ENCODE results near the gene VEGFC. TPM values are rescaled to one million over a fixed set of nuclear protein-coding genes. Genes with fewer than 3 reads are reported as not detected.

Gene VEGFC
- total and polyA plus RNA-seq, 10 of the 15 experiments (the other 5 are each of a cell fraction or from before 2014, with no cell fraction given) = 0.03 to 0.04 TPM; not detected in 8

DNA sequence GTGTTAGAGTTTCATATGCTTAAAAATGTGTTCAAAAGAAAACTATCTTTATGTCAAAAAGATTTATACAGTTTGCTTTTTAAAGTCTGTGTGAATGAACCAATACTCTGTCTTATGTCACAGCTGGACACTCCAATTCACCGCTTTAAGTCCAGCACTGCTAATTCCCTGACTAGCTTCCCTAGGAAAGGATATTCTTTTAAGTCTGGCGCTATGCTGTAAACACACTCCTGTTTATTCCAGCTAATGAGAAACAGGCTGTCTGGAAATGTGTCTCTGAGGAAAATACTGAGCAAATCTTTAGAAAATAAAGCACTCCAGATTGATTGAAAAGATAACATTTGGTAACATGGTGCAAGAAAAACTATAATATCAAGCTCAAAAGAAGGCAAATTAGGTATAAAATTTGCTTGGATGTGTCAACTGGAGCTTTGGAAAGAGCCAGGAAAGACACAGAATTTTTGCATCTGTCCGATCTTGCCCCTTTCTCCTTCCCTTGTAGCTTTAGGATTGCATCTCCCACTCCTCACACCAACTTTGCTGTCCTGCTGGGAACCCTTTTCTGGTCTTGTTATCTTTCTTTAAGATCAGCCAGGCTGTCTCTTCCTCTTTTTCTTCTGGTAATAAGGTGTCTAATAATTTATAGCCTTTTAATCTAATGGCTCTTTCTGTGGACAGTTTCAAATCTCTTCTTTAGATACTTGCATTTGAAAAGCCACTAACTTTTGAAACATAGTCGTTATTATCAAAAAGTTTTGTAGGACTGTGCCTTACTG is 40.9 kb upstream of the VEGFC start (continued):
- no peak for TF ChIP-seq JUND (IDR thresholded peaks at IDR 0.05; ENCODE audit: low read depth, low read length)
- no peak for TF ChIP-seq FOS (IDR thresholded peaks at IDR 0.05; ENCODE audit: borderline replicate concordance, extremely low read depth, insufficient read length)
- no peak for TF ChIP-seq BRCA1 (IDR thresholded peaks at IDR 0.05; ENCODE audit: low read depth, low read length)

DNA sequence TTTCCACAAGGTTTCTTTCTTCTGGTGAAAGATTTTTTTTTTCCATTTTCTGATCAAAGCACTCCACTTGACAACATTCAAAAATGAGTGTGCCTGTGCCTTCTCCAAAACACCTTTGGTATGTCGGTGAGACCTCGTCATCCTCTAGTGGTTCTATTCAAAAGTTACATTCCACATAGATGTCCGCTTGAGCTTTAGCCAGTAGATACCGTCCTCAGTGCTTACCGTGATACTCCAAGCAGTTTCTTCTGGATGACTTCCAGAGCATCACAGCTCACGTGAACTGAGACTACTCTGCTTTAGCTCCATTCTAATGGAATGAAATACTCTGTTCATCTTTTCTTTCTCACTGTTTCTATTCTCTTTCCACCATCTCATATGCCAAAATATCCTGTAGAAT is 38.2 kb upstream of the VEGFC start:
- H3K9me3 ChIP-seq (replicated peaks; ENCODE audit: control insufficient read depth, insufficient read depth, low read length) = no peaks in the 10 kb centered on the region
- no peak for TF ChIP-seq BCL3 (IDR thresholded peaks at IDR 0.05; ENCODE audit: borderline replicate concordance, insufficient read depth, low read depth, low read length, poor library complexity, severe bottlenecking)
- no peak for TF ChIP-seq ATF7 (IDR thresholded peaks at IDR 0.05; ENCODE audit: low read depth)
- TF ChIP-seq, protein P1, sequence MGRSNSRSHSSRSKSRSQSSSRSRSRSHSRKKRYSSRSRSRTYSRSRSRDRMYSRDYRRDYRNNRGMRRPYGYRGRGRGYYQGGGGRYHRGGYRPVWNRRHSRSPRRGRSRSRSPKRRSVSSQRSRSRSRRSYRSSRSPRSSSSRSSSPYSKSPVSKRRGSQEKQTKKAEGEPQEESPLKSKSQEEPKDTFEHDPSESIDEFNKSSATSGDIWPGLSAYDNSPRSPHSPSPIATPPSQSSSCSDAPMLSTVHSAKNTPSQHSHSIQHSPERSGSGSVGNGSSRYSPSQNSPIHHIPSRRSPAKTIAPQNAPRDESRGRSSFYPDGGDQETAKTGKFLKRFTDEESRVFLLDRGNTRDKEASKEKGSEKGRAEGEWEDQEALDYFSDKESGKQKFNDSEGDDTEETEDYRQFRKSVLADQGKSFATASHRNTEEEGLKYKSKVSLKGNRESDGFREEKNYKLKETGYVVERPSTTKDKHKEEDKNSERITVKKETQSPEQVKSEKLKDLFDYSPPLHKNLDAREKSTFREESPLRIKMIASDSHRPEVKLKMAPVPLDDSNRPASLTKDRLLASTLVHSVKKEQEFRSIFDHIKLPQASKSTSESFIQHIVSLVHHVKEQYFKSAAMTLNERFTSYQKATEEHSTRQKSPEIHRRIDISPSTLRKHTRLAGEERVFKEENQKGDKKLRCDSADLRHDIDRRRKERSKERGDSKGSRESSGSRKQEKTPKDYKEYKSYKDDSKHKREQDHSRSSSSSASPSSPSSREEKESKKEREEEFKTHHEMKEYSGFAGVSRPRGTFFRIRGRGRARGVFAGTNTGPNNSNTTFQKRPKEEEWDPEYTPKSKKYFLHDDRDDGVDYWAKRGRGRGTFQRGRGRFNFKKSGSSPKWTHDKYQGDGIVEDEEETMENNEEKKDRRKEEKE (IDR thresholded peaks at IDR 0.05) = no peak
- no peak for TF ChIP-seq RAD51 (IDR thresholded peaks at IDR 0.05)
- no peak for TF ChIP-seq MTA3 (IDR thresholded peaks at IDR 0.05; ENCODE audit: borderline replicate concordance, low read length)
- no peak for TF ChIP-seq CHD4 (IDR thresholded peaks at IDR 0.05)
- TF ChIP-seq CUX1 (IDR thresholded peaks at IDR 0.05; ENCODE audit: insufficient replicate concordance, low read depth, low read length) = no peak
- no peak for TF ChIP-seq ZBED1 (IDR thresholded peaks at IDR 0.05; ENCODE audit: borderline replicate concordance)
- no peak for TF ChIP-seq EP300 (IDR thresholded peaks at IDR 0.05; ENCODE audit: borderline replicate concordance in 1 of 2, control insufficient read depth in 1 of 2, low read depth in 2 of 2, low read length in 2 of 2)

More for the DNA sequence above, 38.2 kb upstream of the VEGFC start:
- no peak for DNase-seq (ENCODE audit: low read depth, low spot score)
- ChIA-PET SMC1A (ENCODE audit: uncharacterized antibody, unreplicated experiment) (interaction anchor here (0.7 kb wide), 1 partner anchor 33 kb away, joined by 3 read pairs; no protein-coding TSS in a partner anchor), POLR2A (no interaction called here), CTCF (no interaction called here), RAD21 (ENCODE audit: unreplicated experiment) (no interaction called here)
- no peaks in the 10 kb centered on the region for H3K36me3 ChIP-seq (ENCODE audit: control insufficient read depth in 2 of 2, insufficient read depth in 2 of 2, low read length in 1 of 2)
- intact Hi-C loops (cut with micrococcal nuclease; ENCODE audit: unreplicated experiment) (no loop called here), in situ Hi-C loops (cut with MboI) (no loop called here)
- H3K27ac ChIP-seq (ENCODE audit: control insufficient read depth, insufficient read depth) = no peak overlapping the region
- H3K4me1 ChIP-seq (ENCODE audit: control insufficient read depth, insufficient read depth, low read length) = no peaks in the 10 kb centered on the region
- BruUV-seq (replicated peaks) = no TSS peak
- no peaks in the 10 kb centered on the region for H3K79me2 ChIP-seq (ENCODE audit: control insufficient read depth, insufficient read depth, low read length)
- no peak overlapping the region for H2AFZ ChIP-seq (ENCODE audit: control insufficient read depth, low read depth, low read length)
- no peaks in the 10 kb centered on the region for H4K20me1 ChIP-seq (ENCODE audit: control insufficient read depth, insufficient read depth)
- H3K4me2 ChIP-seq (ENCODE audit: control insufficient read depth, insufficient read depth) = no peak overlapping the region
- WGBS (ENCODE audit: insufficient coverage, insufficient replicate concordance, low lambda C conversion rate, missing lambda C conversion rate) = 28% methylated on average over 6 of the region's 6 CpGs
- ATAC-seq = no peak
- H3K27me3 ChIP-seq (replicated peaks in 1 of 2; ENCODE audit: control insufficient read depth in 2 of 2, insufficient read depth in 2 of 2, low read length in 1 of 2) = no peaks in the 10 kb centered on the region
- H3K4me3 ChIP-seq = no peak overlapping the region
- no peak for FAIRE-seq
- H3K9ac ChIP-seq (ENCODE audit: control insufficient read depth, insufficient read depth, low read length) = no peak overlapping the region
